BLaER1 treated with 17β-estradiol and CSF1 and Interleukin-3, amounts not matched to agents 10 nM and 100 nM (cell line): ENCODE data around the gene ATXN7.

Experiments used
- H3K27ac ChIP-seq, 11 experiments: shearing (Covaris generic); formaldehyde crosslinking; 2 replicates each; pipeline ENCODE4 v1.8.1; 2022
- H3K27me3 ChIP-seq, 11 experiments: shearing (Covaris generic); formaldehyde crosslinking; 2 replicates each; pipeline ENCODE4 v1.8.1; 2022
- H3K36me3 ChIP-seq, 11 experiments: shearing (Covaris generic); formaldehyde crosslinking; 2 replicates each; pipeline ENCODE4 v1.8.1; 2022
- H3K4me1 ChIP-seq, 10 experiments: shearing (Covaris generic); formaldehyde crosslinking; 2 replicates each; pipeline ENCODE4 v1.8.1; 2022
- H3K4me2 ChIP-seq, 11 experiments: shearing (Covaris generic); formaldehyde crosslinking; 2 replicates each; pipeline ENCODE4 v1.8.1; 2022
- H3K4me3 ChIP-seq, 10 experiments: shearing (Covaris generic); formaldehyde crosslinking; 2 replicates each; pipeline ENCODE4 v1.8.1; 2022
- H3K9ac ChIP-seq, 11 experiments: shearing (Covaris generic); formaldehyde crosslinking; 2 replicates each; pipeline ENCODE4 v1.8.1; 2022
- H3K9me3 ChIP-seq, 11 experiments: shearing (Covaris generic); formaldehyde crosslinking; replicated peaks in 1 of 11; 2 replicates each; pipeline ENCODE4 v1.8.1; 2022
- H4K20me1 ChIP-seq, 11 experiments: shearing (Covaris generic); formaldehyde crosslinking; 2 replicates each; pipeline ENCODE4 v1.8.1; 2022
- Cebpa-rat ChIP-seq, 11 experiments: shearing (Covaris generic); IDR thresholded peaks; 2 replicates each; pipeline ENCODE4 v1.8.1; 2022

Gene ATXN7

DNA sequence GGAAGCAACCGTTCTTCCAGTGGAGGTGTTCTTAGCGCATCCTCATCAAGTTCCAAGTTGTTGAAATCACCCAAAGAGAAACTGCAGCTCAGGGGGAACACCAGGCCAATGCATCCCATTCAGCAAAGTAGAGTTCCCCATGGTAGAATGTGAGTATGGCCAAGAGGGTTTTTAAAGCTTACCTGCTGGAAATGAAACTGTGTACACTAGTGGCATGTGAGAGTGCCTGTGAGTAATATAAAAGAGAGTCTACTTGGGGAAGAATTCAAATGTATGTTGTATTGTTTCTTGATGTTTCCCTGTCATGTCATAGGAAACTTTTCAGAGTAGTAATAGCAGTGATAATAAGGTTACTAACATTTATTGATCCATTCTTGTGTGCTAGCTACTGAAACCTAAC is 116.4 kb downstream of the ATXN7 start:
- no peak overlapping the region for H3K9ac ChIP-seq
- peaks cover 0 to 65% (median 22%) of the 10 kb centered on the region in 11 experiments; a peak in 13 of 22 replicates for H4K20me1 ChIP-seq
- H3K4me2 ChIP-seq: peak overlapping the region in 1 of 11 experiments; percentile 78; a peak in 1 of 22 replicates
- no peaks in the 10 kb centered on the region for H3K27me3 ChIP-seq
- peak overlapping the region in 1 of 11 experiments; percentile 11; a peak in 1 of 22 replicates for H3K27ac ChIP-seq
- no peaks in the 10 kb centered on the region for H3K9me3 ChIP-seq
- TF ChIP-seq Cebpa-rat (IDR thresholded peaks at IDR 0.05): no peak
- H3K4me3 ChIP-seq: no peak overlapping the region
- peaks cover 22 to 63% (median 47%) of the 10 kb centered on the region in 10 experiments for H3K4me1 ChIP-seq
- peaks cover 54 to 67% (median 59%) of the 10 kb centered on the region in 11 experiments for H3K36me3 ChIP-seq

DNA sequence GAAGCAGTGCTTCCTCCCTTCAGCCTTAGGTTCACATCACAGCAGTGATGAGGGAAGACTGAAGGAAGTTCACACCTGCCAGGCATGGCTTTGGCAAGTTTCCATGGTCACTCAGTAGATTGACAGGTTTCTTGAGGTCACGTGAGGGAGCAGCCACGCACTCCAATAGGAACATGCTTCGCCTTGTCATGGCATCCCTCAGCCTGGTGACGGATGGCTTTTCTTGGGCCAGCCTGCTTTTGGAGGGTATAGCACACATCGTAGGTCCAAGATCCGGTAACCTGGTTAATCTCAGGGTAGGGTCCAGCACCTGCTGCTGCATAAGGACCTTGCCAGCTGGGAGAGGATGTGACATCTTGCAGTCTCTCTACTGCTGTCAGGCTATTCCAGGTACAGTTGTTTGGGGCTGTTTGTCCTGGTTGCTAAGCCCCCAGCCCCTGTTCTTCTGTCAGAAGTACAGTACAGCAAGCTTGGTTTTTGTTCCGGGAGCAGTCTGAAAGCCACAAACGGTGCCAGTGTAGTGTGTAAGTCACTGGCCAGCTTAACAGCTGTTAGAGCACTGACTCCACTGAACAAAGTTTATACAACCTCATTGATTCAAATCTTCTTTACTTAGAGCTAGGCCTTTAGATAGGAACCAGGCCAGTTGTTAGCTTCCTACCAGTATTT is 117.3 kb downstream of the ATXN7 start:
- Histone ChIP-seq H3K9me3 (no peaks in the 10 kb centered on the region), H3K4me3 (no peak overlapping the region), H4K20me1 (peaks cover 0 to 57% (median 23%) of the 10 kb centered on the region in 11 experiments; a peak in 13 of 22 replicates), H3K4me1 (peaks cover 22 to 53% (median 39%) of the 10 kb centered on the region in 10 experiments), H3K4me2 (no peak overlapping the region), H3K27me3 (no peaks in the 10 kb centered on the region), H3K9ac (no peak overlapping the region), H3K36me3 (peaks cover 64 to 70% (median 68%) of the 10 kb centered on the region in 11 experiments), H3K27ac (no peak overlapping the region)
- no peak for TF ChIP-seq Cebpa-rat (IDR thresholded peaks at IDR 0.05)

DNA sequence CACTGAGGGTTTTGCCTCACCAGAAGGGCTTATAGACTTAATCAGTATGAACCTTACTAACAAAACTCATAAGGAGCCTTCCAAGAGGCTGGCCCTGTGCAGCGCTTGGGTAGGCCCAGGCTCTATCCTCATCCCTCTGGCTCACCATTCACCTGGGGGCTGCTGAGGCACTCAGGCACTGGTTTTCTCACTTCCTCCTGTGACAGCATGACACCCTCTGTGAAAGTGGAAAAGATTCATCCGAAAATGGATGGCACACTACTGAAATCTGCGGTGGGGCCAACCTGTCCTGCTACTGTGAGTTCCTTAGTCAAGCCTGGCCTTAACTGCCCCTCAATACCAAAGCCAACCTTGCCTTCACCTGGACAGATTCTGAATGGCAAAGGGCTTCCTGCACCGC is 118.3 kb downstream of the ATXN7 start:
- H3K36me3 ChIP-seq: peaks cover 74 to 80% (median 77%) of the 10 kb centered on the region in 11 experiments

DNA sequence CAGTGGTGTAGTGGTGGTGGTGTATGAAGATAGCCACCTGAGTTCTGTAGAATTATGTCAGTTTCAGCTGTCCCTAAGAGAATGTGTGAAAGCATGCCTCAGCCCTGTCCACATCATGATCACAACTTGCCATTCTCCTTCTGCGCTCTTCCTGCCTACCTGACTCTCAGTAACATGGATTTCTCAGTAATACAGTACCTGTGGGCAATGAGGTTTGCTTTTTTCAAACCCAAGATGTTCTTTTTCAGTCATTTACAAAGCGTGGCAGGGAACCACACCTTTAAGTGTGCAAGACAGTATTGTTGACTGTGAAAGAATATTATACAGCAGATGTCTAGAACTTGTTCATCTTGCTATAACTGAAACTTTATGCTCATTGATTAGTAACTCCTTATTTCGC is 120.7 kb downstream of the ATXN7 start:
- no peak overlapping the region for H3K27ac ChIP-seq
- H3K27me3 ChIP-seq: no peaks in the 10 kb centered on the region
- peaks cover 2 to 19% (median 5%) of the 10 kb centered on the region in 10 experiments; a peak in 18 of 20 replicates for H3K4me1 ChIP-seq
- no peaks in the 10 kb centered on the region for H3K9me3 ChIP-seq
- H3K9ac ChIP-seq: no peak overlapping the region
- peaks cover 98 to 100% (median 99%) of the 10 kb centered on the region in 11 experiments for H3K36me3 ChIP-seq
- no peak for TF ChIP-seq Cebpa-rat (IDR thresholded peaks at IDR 0.05)
- no peak overlapping the region for H3K4me3 ChIP-seq
- H4K20me1 ChIP-seq: peaks cover 0 to 35% (median 12%) of the 10 kb centered on the region in 11 experiments; a peak in 13 of 22 replicates
- H3K4me2 ChIP-seq: no peak overlapping the region

More for the DNA sequence above, 118.3 kb downstream of the ATXN7 start:
- H3K27ac ChIP-seq: no peak overlapping the region
- H3K9me3 ChIP-seq: no peaks in the 10 kb centered on the region
- H3K9ac ChIP-seq: no peak overlapping the region
- peaks cover 22 to 43% (median 29%) of the 10 kb centered on the region in 10 experiments for H3K4me1 ChIP-seq
- no peak for TF ChIP-seq Cebpa-rat (IDR thresholded peaks at IDR 0.05)
- peak overlapping the region in 1 of 11 experiments; percentile 54; a peak in 2 of 22 replicates for H3K4me2 ChIP-seq
- H4K20me1 ChIP-seq: peaks cover 0 to 53% (median 25%) of the 10 kb centered on the region in 11 experiments; a peak in 13 of 22 replicates
- no peak overlapping the region for H3K4me3 ChIP-seq
- H3K27me3 ChIP-seq: no peaks in the 10 kb centered on the region

DNA sequence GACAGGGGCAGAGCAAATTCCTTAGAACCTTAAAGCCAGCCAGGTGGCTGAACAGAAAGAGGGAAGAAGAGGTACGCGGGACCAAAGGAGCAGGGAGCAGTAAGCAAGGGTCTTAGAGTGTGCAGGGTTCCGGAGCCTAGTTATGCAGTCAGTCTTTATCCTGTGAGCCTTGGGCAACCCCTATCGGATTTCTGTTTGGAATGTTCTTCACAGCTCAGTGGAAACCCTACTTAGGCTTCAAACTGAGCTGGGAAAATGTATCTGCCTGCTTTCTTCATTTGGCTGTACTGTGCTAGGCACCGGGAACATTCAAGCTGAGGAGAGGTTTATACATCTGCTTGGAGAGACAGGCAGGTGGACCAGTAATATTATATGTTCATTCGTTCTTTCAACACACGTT is 122.5 kb downstream of the ATXN7 start:
- no peaks in the 10 kb centered on the region for H3K9me3 ChIP-seq
- no peak overlapping the region for H3K27ac ChIP-seq
- no peaks in the 10 kb centered on the region for H3K27me3 ChIP-seq
- no peak overlapping the region for H3K4me2 ChIP-seq
- peaks cover 0 to 15% (median 0%) of the 10 kb centered on the region in 10 experiments; a peak in 4 of 20 replicates for H3K4me1 ChIP-seq
- peaks cover 0 to 30% (median 5%) of the 10 kb centered on the region in 11 experiments; a peak in 13 of 22 replicates for H4K20me1 ChIP-seq
- H3K36me3 ChIP-seq: peaks cover 98 to 100% (median 100%) of the 10 kb centered on the region in 11 experiments
- H3K4me3 ChIP-seq: no peak overlapping the region
- no peak overlapping the region for H3K9ac ChIP-seq
- no peak for TF ChIP-seq Cebpa-rat (IDR thresholded peaks at IDR 0.05)

GRCh38 chr3:63986831-63987230 is 123.2 kb downstream of the ATXN7 start:
- Histone ChIP-seq H3K9ac (no peak overlapping the region), H3K4me2 (no peak overlapping the region), H3K27me3 (no peaks in the 10 kb centered on the region), H3K27ac (no peak overlapping the region), H3K9me3 (no peaks in the 10 kb centered on the region), H4K20me1 (peaks cover 0 to 31% (median 10%) of the 10 kb centered on the region in 11 experiments; a peak in 13 of 22 replicates), H3K36me3 (peaks cover 98 to 100% (median 100%) of the 10 kb centered on the region in 11 experiments), H3K4me3 (no peak overlapping the region), H3K4me1 (peaks cover 0 to 21% (median 0%) of the 10 kb centered on the region in 10 experiments; a peak in 6 of 20 replicates)
- no peak for TF ChIP-seq Cebpa-rat (IDR thresholded peaks at IDR 0.05)

- Histone ChIP-seq H3K36me3 (peaks cover 90 to 100% (median 97%) of the 10 kb centered on the region in 11 experiments), H3K27ac (no peak overlapping the region), H4K20me1 (peaks cover 0 to 35% (median 23%) of the 10 kb centered on the region in 11 experiments; a peak in 15 of 22 replicates), H3K4me2 (no peak overlapping the region), H3K27me3 (no peaks in the 10 kb centered on the region), H3K4me1 (peaks cover 0 to 29% (median 2%) of the 10 kb centered on the region in 10 experiments; a peak in 8 of 20 replicates), H3K4me3 (no peak overlapping the region), H3K9me3 (no peaks in the 10 kb centered on the region), H3K9ac (no peak overlapping the region)
- no peak for TF ChIP-seq Cebpa-rat (IDR thresholded peaks at IDR 0.05)
These were observed 125.3 kb downstream of the ATXN7 start for GRCh38 chr3:63988943-63989342.

DNA sequence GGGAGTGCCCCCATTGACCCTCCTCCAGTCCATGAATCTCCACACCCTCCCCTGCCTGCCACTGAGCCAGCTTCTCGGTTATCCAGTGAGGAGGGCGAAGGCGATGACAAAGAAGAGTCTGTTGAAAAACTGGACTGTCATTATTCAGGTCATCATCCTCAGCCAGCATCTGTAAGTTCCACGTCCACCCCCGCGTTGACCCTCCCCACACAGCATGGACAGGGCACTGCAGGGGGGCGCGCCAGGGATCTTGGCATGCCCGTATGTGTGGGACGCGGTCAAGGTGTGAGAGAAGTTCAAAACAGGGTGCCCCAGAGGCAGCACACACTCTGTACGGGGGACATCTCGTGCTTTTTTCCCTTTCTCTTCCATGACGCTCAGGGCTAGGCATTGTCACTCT is 126.5 kb downstream of the ATXN7 start:
- Histone ChIP-seq H3K9ac (no peak overlapping the region), H3K4me3 (no peak overlapping the region), H3K9me3 (no peaks in the 10 kb centered on the region), H3K36me3 (peaks cover 89 to 100% (median 97%) of the 10 kb centered on the region in 11 experiments), H4K20me1 (peaks cover 0 to 33% (median 17%) of the 10 kb centered on the region in 11 experiments; a peak in 15 of 22 replicates), H3K27ac (no peak overlapping the region), H3K4me2 (no peak overlapping the region), H3K27me3 (no peaks in the 10 kb centered on the region), H3K4me1 (peaks cover 0 to 37% (median 2%) of the 10 kb centered on the region in 10 experiments; a peak in 8 of 20 replicates)
- TF ChIP-seq Cebpa-rat (IDR thresholded peaks at IDR 0.05): no peak

DNA sequence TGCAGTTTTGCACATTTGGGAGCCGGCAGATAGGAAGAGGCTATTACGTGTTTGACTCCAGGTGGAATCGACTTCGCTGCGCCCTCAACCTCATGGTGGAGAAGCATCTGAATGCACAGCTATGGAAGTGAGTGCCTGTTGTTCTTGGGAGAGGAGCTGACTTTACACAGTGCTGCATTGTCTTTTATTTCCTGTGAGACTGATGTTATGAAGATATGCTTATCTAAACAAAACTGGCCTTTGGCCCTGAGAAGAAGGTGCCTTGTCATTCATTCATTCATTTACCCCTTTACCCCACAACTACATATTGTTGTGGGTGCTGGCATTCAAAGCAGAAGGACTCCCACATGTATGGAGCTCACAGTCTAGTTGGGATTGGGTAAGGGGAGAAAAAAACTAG is 127.1 kb downstream of the ATXN7 start:
- H3K4me3 ChIP-seq: no peak overlapping the region
- no peaks in the 10 kb centered on the region for H3K27me3 ChIP-seq
- H3K9me3 ChIP-seq: no peaks in the 10 kb centered on the region
- no peak overlapping the region for H3K27ac ChIP-seq
- no peak overlapping the region for H3K4me2 ChIP-seq
- no peak overlapping the region; a peak in 1 of 22 replicates for H3K9ac ChIP-seq
- peaks cover 0 to 41% (median 2%) of the 10 kb centered on the region in 10 experiments; a peak in 8 of 20 replicates for H3K4me1 ChIP-seq
- peaks cover 0 to 29% (median 17%) of the 10 kb centered on the region in 11 experiments; a peak in 15 of 22 replicates for H4K20me1 ChIP-seq
- no peak for TF ChIP-seq Cebpa-rat (IDR thresholded peaks at IDR 0.05)
- peaks cover 89 to 100% (median 97%) of the 10 kb centered on the region in 11 experiments for H3K36me3 ChIP-seq
